ENCODE data around the gene CDH4.

DNA sequence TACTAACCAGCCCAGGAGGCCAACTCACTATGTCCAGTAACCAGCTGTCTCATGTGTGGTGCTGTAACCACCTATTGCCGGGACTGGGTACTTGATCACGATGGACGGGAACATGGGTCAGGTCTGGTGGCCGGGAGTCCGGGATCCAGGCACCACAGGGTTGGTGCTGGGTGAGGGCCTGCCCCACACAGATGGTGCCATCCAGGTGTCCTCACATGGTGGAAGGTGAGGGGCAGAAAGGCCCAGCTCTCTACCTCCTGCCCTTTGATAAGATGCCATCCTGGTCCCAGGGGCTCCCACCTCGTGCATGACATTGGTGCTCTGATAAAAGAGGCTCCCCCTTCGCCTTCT, 697.3 kb downstream of the CDH4 start:
- TF ChIP-seq, protein P1, sequence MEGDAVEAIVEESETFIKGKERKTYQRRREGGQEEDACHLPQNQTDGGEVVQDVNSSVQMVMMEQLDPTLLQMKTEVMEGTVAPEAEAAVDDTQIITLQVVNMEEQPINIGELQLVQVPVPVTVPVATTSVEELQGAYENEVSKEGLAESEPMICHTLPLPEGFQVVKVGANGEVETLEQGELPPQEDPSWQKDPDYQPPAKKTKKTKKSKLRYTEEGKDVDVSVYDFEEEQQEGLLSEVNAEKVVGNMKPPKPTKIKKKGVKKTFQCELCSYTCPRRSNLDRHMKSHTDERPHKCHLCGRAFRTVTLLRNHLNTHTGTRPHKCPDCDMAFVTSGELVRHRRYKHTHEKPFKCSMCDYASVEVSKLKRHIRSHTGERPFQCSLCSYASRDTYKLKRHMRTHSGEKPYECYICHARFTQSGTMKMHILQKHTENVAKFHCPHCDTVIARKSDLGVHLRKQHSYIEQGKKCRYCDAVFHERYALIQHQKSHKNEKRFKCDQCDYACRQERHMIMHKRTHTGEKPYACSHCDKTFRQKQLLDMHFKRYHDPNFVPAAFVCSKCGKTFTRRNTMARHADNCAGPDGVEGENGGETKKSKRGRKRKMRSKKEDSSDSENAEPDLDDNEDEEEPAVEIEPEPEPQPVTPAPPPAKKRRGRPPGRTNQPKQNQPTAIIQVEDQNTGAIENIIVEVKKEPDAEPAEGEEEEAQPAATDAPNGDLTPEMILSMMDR (IDR thresholded peaks at IDR 0.05; ENCODE audit: insufficient read depth, low read length, poor library complexity, severe bottlenecking): no peak
- TF ChIP-seq EZH2phosphoT487 (conservative IDR thresholded peaks at IDR 0.05; ENCODE audit: low read length): no peak
